Measurements from ENCODE around the gene ELP4.

Gene ELP4

GRCh38 chr11:31834237-31834636 is 324.7 kb downstream of the ELP4 start:
- no peak overlapping the region for H3K4me3 ChIP-seq (ENCODE audit: control insufficient read depth, low read depth, low read length)
- TF ChIP-seq CTCF (conservative IDR thresholded peaks at IDR 0.05; ENCODE audit: control insufficient read depth, insufficient read depth, low read depth, low read length) = no peak
- no peak for DNase-seq (ENCODE audit: low read depth)
